HG03469 (cell line): ENCODE measurements around the gene CPEB2.

Source experiments
- ATAC-seq: cut with Tn5 transposase; IDR thresholded peaks from one replicate; pipeline ENCODE4 v1.9.1; 2021; ENCODE audit warnings: mild to moderate bottlenecking, moderate library complexity, moderate number of reproducible peaks; ENCODE audit not compliant: unreplicated experiment

The CPEB2 gene

GRCh38 chr4:15007201-15007600 is 4.9 kb downstream of the CPEB2 start:
- ATAC-seq = no peak

GRCh38 chr4:15010038-15010585 is 7.8 kb downstream of the CPEB2 start:
- no peak for ATAC-seq

- no peak for ATAC-seq
Measured at GRCh38 chr4:15011166-15011565, 8.9 kb downstream of the CPEB2 start.

GRCh38 chr4:15012017-15012788 is 9.9 kb downstream of the CPEB2 start:
- ATAC-seq = no peak

GRCh38 chr4:15013585-15013984 is 11.3 kb downstream of the CPEB2 start:
- ATAC-seq = no peak

- no peak for ATAC-seq
Measured at GRCh38 chr4:15015170-15015569, 12.9 kb downstream of the CPEB2 start.

- no peak for ATAC-seq
Measured at GRCh38 chr4:15018361-15018760, 16.1 kb downstream of the CPEB2 start.

- no peak for ATAC-seq
Measured at GRCh38 chr4:15020502-15021286, 18.4 kb downstream of the CPEB2 start.

GRCh38 chr4:15021311-15021710 is 19.0 kb downstream of the CPEB2 start:
- ATAC-seq = no peak

- no peak for ATAC-seq
Measured at GRCh38 chr4:15021946-15022345, 19.7 kb downstream of the CPEB2 start.

- no peak for ATAC-seq
Measured at GRCh38 chr4:15024386-15024785, 22.1 kb downstream of the CPEB2 start.

- no peak for ATAC-seq
Measured at GRCh38 chr4:15025693-15026092, 23.4 kb downstream of the CPEB2 start.

- ATAC-seq = no peak
Measured at GRCh38 chr4:15027921-15028435, 25.7 kb downstream of the CPEB2 start.

GRCh38 chr4:15031197-15031596 is 28.9 kb downstream of the CPEB2 start:
- ATAC-seq = no peak

GRCh38 chr4:15031993-15032675 is 29.9 kb downstream of the CPEB2 start:
- no peak for ATAC-seq

- no peak for ATAC-seq
Measured at GRCh38 chr4:15034071-15034764, 31.9 kb downstream of the CPEB2 start.

- ATAC-seq = no peak
Measured at GRCh38 chr4:15035159-15035558, 32.9 kb downstream of the CPEB2 start.

- no peak for ATAC-seq
Measured at GRCh38 chr4:15037923-15038541, 35.8 kb downstream of the CPEB2 start.

- ATAC-seq = no peak
Measured at GRCh38 chr4:15040916-15041463, 38.7 kb downstream of the CPEB2 start.
